ENCODE data around the gene BCL7C.
A peak's percentile ranks its signal among the peaks of the same experiment; 100 is the strongest.
"Not testable (repeated sequence)": the region's sequence is repeated elsewhere in the genome, so short reads cannot be mapped to it uniquely, and the experiment has no call there.

Gene BCL7C

GRCh38 chr16:30894540-30895368, 877 bp upstream of the BCL7C start:
- DNase-seq, result no peak

DNA sequence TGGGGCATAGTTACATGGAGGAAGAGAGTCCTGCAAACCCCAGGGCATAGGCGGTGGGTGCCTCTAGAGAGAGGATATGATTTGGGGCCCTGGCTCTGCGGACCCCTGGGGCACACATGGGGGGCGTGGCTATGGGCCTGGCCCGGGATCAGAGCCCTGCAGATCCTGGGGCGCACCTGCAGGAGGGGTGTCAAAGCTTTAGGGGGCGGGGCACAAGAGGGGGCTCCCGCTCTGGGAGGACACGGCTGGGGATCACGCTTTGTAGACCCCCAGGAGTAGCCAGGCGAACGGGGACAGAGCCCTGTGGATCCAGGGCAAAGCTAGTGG, 497 bp downstream of the BCL7C start:
- no peak for DNase-seq

GRCh38 chr16:30892670-30893416, 1.0 kb downstream of the BCL7C start:
- no peak for DNase-seq

DNA sequence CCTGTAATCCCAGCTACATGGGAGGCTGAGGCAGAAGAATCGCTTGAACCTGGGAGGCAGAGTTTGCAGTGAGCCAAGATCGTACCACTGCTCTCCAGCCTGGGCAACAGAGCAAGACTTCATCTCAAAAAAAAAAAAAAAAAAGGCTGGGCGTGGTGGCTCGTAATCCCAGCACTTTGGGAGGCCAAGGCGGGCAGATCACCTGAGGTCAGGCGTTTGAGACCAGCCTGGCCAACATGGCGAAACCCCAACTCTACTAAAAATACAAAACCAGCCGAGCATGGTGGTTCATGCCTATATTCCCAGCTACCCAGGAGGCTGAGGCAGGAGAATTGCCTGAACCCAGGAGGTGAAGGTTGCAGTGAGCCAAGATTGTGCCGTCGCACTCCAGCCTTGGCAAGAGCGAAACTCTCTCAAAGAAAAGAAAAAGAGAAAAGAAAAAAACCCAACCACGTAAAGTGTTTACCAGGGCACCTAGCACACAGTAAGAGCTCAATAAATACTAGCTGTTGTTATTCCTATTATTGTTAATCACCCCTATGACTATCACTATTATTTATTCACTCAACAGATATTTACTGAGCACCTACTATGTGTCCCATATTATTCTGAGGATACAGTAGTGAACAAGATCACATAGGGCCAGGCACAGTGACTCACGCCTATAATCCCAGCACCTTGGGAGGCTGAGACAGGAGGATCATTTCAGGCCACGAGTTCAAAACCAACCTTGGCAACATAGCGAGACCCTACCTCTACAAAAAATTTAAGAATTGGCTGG, 2.6 kb downstream of the BCL7C start:
- DNase-seq, result not testable (repeated sequence)

DNA sequence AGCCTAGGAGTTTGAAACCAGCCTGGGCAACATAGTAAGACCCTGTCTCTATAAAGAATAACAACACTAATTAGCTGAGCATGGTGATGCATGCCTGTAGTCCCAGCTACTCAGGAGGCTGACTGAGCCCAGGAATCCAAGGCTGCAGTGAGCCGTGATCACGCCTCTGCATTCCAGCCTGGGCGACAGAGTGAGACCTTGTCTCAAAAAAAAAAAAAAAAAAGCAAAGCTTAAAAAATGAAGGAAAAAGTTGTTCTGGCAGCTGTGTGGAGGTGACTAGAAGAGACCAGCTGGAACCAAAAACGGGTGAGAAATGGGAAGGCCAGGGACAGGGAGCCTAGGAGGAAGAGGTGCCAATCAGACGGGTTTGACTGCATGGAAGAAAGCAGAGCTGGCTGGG, 4.2 kb downstream of the BCL7C start:
- DNase-seq, result no peak

- DNase-seq, result no peak
Measured at GRCh38 chr16:30888856-30889499, 4.9 kb downstream of the BCL7C start.

DNA sequence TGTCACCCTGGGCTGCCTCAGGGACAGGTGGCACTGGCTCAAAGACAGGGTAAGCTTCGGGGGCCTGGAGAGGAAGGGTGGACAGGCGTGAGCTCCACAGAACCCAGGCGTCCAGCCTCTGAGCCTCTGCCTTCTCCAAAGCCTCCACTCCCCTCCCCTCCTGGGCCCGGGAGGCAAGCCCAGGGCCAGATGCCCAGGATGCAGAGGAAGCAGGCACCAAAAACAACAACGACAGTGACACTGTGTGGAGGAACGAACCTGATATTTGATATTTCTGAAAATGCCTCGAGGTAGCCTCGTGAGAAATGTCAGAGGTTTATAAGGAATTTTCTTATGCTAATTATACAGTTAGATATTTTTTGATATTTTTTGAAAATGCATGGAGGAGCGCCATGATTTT, 6.0 kb downstream of the BCL7C start:
- no peak for DNase-seq

- no peak for DNase-seq
Measured at GRCh38 chr16:30886145-30886544, 7.7 kb downstream of the BCL7C start.

- no peak for DNase-seq
Measured at GRCh38 chr16:30885196-30885595, 8.7 kb downstream of the BCL7C start.

- DNase-seq, result no peak
Measured at GRCh38 chr16:30884760-30885159, 9.1 kb downstream of the BCL7C start.

GRCh38 chr16:30882429-30883310, 11.2 kb downstream of the BCL7C start:
- no peak for DNase-seq

- DNase-seq, result no peak
Measured at GRCh38 chr16:30876867-30877266, 17.0 kb downstream of the BCL7C start.

DNA sequence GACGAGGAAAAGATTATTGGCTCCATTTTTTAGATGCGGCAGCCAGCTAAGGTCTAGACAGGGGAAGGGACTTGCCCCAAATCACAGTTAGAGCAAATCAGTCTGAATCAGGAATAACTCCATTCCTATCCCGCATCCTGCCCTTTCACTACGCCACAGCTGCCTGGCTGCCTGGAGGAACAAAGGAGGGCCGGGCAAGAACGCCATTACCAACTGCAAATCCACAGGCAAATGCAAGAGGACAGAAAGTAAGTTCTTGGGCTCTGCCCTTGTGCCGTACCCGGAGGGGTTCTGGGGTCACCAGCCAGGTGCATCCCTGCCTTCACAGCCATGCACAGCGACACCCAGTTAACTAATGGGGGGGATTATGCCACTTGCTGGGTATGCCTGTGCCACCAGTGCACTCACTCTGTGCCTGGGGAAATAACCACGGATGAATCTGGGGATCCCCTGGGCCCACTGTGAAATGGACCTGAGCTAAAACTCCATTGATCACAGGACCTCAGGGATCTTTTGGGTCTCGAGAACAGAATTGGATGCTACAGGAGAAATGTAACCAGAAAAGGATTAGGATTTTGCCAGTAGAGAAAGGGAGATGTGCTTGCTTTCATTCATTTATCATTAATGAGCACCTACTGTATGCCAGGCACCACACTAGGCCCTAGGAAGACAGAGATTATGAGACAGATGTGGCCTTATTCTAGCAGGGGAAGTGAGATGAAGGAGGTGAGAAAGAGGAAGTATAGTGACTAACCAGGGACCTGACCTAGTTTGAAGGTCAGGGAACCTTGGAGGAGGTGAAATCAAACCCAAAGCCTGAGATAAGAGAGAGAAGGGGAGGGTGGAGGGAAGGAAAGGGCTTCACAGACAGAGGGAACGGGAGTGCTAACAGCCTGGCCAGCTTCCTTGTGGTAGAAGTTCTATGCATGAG, 17.7 kb downstream of the BCL7C start:
- DNase-seq, result no peak

GRCh38 chr16:30874821-30875717, 18.8 kb downstream of the BCL7C start:
- peak; percentile 91 for DNase-seq

DNA sequence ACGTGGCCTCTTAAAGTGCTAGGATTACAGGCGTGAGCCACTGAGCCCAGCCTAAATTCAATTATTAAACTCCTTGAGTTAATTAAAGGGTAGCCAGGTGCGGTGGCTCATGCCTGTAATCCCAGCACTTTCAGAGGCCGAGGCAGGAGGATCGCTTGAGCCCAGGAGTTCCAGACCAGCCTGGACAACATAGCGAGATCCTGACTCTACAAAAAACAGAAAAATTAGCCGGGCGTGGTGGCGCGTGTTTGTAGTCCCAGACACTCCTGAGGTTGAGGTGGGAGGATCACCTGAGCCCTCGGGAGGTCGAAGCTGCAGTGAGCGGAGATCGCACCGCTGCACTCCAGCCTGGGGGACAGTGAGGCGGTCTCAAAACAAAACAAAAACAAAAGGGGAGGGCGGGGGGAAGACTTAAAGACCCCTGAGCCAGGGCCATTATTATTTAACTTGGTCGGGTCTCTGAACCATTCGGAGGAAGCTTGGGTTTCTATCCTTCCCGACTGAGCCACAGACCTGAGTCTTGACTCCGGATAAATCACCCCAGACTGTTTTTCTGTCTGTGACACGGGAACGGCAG, 19.5 kb downstream of the BCL7C start:
- no peak for DNase-seq

DNA sequence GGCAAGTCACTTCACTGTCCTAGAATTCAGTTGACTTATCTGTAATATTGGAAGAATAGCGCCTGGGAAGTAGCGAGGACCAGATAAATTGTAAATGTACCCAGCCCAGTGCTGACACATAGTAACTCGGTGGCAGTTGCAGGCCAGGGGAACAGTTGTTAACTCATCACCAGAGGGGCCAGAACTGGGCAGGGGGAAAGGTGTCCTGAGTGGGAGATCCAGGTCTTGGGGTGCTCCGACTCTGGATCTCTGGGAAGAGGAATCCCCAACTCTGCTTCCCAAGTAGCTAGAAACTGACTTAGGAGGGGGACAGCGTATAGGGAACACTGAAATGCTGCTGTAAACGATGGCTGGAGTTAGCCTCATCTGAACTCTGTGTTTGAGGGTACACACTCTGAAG, 23.0 kb downstream of the BCL7C start:
- no peak for DNase-seq

DNA sequence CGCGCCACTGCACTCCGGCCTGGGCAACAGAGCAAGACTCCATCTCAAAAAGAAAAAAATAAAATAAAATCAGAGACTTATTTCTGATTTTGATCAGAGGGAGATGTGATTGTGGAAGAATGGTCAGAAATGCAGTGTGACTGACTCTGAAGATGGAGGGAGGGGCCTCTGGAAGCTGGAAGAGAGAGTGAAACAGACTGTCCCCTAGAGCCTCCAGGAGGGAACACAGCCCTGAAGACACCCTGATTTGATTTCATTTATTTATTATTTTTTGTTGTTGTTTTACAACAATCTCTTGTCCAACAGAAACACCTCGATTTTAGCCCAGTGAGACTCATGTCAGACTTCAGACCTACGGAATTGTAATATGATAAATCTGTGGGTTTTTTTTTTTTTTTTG, 26.1 kb downstream of the BCL7C start:
- DNase-seq, result no peak

- no peak for DNase-seq
Measured at GRCh38 chr16:30866031-30866430, 27.8 kb downstream of the BCL7C start.

DNA sequence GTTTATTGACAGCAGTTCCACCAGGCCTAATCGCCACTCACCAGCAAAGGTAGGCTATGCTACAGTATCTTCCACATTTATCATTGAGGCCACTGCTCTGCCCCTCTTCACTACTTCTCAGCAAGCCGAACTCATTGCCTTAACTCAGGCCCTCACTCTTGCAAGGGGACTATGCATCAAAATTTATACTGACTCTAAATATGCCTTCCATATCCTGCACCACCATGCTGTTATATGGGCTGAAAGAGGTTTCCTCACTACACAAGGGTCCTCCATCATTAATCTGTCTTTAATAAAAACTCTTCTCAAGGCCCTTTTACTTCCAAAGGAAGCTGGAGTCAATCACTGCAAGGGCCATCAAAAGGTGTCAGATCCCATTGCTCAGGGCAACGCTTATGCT, 30.7 kb downstream of the BCL7C start:
- DNase-seq, result not testable (repeated sequence)
